HuH-7.5 (cell line): Measurements from ENCODE around the gene FAM98B.

ENCODE experiments used
- DNase-seq: peaks from one replicate; pipeline ENCODE4 v3.0.0; 2011; ENCODE audit warnings: low spot score

The FAM98B gene

GRCh38 chr15:38508647-38509046, 54.7 kb downstream of the FAM98B start:
- DNase-seq: no peak

GRCh38 chr15:38509152-38509551, 55.2 kb downstream of the FAM98B start:
- no peak for DNase-seq

DNA sequence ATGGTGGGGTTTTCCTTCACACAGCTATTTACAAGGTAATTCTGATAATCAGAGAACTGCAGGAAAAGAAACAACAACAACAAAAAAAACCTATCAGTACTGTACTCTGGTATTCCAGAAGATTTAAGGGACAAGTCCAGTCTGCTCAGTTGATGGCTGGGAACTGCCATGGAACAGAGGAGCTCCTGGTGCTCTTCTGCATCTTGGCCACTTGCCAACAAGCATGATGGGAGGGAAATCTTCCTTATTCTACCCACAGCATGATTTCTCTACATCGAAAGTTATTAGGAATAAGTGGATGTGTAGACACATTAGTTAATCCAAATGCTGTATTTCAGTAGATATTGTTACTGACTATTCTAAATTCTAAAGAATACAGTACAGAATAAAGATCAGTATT, 59.0 kb downstream of the FAM98B start:
- no peak for DNase-seq

- DNase-seq: no peak
Observed at GRCh38 chr15:38514601-38515000, 60.7 kb downstream of the FAM98B start.

- no peak for DNase-seq
Observed at GRCh38 chr15:38516626-38517025, 62.7 kb downstream of the FAM98B start.

DNA sequence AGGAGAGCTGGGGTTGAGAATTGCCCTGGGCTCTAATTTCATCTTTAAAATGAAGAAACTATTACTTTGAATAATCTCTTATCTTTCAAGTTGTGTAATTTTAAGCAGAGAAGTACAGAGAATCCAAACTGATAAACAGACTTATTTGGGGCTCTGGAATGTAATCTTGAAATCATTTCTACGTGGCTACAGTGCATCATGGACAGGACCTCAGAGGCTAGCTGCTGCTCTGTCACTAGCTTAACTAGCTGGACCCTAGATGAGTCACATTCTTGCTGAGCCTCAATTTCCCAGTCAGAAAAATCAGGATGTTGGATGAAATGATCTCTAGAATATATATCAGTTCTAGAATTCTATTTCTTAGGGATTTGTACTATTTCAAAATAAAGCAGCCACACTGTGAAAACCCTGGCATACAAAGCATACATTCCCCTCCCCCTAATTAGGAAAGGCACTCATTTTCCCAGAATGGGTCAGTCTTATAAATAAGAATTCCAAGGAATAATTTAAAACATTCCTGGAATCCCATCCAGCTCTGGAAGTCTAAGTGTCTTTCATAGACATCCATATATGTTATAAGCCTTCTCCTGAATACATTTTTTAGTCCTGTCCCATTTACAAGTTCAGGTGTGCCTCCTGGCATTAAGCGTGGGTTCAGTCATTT, 63.5 kb downstream of the FAM98B start:
- DNase-seq: no peak

GRCh38 chr15:38518084-38518483, 64.2 kb downstream of the FAM98B start:
- no peak for DNase-seq

GRCh38 chr15:38520035-38520434, 66.1 kb downstream of the FAM98B start:
- no peak for DNase-seq

- DNase-seq: no peak
Observed at GRCh38 chr15:38521316-38521715, 67.4 kb downstream of the FAM98B start.

DNA sequence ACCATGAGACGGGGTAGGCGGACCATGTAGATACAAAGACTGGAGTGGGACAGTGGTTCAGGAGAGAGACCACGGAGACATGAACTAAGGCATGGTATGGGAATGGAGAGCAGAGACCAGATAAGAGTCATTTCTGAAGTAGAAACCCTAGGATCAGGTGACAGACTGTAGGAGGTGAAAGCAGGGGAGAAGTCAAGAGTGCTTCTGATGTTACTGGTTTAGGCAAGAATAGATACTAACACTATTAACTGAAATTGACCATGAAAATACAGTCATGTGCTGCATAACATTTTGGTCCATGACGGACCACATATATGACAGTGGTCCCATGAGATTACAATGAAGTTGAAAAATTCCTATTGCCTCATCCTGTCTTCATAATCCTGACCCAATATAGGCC, 69.0 kb downstream of the FAM98B start:
- DNase-seq: no peak

DNA sequence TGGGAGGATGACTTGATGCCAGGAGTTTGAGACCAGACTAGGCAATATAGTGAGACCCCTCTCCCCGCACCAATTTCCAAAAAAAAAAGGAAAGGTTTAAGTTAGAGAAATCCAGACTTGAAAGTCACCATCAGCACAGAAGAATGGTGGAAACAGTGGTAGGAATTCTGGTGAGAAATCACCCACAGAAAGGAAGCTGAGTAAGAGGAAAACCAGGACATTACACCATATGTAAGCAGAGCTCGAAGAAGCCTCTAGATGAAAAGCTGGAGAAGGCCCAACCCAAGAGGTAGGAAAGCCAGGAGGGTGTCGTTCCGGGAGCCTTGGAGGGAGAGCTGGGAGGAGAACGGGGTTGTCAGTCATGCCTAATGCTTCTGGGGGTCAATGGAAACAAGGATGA, 70.2 kb downstream of the FAM98B start:
- no peak for DNase-seq

DNA sequence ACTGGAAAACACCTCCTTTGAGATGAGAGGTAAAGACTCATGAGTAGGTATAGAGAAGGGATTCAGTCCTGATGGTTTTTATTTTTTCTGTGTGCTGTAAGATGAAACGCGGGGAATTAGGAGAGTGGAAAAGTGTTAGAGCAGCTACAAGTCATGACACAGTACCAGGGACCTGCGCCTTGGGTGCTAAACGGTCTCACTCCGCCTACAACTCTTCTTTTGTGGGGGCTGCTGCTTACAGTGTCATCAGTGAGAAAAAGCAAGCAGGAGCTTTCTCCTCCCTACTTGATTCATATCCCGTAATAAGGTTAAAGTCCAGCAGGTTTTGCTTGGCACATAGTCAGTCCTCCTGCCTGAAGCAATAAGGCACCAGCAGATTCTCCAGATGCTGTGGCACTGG, 71.6 kb downstream of the FAM98B start:
- DNase-seq: no peak

DNA sequence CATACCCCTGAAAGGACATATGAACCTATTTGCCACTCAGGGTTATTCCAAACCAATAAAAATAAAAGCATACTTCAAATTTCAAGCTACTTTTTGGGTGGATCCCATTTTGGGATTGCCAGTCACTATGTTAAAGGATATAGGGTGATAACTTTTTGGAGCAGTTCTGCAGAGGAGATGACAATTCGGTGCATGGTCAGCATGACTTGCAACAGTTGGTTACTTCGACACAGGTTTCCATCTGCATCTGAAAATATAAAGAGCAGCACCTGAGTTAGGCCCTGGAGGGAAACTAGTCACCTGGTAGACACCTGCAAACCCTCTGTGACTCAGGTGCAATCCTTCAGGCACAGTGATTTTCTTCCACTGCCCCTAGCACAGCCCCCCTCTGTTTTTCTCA, 72.2 kb downstream of the FAM98B start:
- DNase-seq: no peak

GRCh38 chr15:38528294-38528693, 74.4 kb downstream of the FAM98B start:
- DNase-seq: no peak

DNA sequence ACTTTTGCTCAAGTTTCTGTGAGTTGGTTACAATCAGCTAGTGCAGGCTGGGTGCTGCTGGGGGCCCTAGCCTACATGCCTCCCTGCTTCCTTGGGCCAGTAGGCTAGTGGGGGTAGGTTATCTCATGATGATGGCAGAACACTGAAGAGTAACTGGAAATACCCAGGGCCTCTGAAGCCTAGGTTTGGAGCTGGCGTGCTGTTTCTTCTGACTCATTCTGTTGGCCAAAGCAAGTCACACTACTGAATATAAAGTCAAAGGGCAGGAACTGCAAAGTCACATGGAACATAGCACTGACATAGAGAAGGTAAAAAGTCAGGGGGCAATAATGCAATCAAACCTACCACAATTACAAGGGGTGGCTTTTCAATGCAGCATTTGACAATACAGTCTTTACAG, 76.2 kb downstream of the FAM98B start:
- no peak for DNase-seq

DNA sequence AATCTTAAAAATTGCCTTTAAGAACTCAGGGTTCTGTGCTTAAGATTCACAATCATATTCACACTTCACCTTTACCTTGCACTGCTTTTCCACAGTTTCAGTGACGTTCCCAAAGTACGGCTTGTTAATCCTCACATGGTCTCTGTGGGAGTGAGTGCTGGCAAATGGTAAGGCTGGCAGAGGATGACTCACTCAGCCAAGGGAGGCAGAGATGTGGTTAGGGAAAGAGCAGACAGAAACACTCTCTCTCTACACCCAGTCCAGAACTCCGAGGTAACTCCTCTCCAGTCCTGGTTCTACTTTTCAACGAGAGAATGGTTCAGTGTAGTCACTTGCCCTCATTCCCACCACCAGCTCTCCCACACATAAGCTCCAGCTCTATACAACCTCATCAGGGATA, 77.6 kb downstream of the FAM98B start:
- no peak for DNase-seq

DNA sequence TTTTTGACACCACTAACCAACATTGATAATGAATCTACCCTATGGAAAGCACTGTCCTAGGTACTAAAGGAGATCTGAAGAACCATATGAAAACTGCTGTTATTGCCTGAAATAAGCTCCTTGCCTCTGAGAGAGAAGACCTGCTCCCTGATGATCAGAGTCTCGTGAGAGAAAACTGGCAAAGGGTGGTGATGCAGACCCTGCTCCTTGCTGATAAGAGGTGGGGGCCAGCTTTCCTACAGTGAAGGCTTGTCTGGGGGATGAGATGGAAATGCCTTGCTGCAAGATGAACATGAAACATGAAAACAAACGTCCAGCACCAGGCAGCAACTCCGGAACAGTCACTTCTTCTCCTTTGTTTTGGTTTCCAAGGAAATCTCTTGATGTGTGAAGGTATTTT, 78.8 kb downstream of the FAM98B start:
- DNase-seq: no peak

GRCh38 chr15:38533416-38533915, 79.5 kb downstream of the FAM98B start:
- DNase-seq: no peak

DNA sequence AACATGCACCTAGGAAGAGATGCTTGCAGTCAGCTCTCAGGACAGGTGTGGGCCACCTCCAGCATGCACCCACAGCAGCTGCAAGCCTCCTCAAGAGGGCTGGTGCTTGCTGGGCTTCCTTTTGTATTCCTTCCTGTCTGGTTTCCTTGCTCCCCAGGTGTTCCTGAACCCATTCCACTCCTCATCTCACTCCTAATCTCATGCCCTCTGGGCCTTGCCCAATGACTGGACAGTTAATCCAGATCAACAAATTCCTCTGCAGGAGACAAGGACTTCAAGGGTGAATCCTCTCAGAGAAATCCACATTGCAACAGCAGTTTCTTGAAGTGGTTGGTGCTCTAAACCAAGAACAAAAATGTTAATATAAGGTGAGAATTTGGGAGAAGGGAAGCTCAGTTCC, 80.0 kb downstream of the FAM98B start:
- DNase-seq: no peak

DNA sequence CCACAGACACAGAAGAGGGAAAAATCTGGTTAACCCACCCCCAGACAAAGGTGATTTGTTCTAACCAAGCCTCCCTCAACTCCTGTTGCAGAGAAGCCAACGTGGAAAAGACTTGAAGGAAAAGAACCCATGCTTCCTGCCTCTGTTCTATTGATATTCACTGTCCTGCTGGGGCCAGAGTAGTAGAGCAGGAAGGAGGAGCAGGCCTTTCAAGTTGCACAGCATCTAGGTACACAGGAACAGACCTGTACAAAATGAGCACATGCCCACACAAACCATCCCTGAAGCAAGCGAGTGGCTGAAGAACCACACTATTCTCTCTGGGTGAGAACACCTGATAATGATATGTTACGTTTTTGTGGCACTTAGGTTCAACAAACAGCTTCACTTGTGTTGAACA, 80.8 kb downstream of the FAM98B start:
- no peak for DNase-seq

- DNase-seq: no peak
Observed at GRCh38 chr15:38535491-38536200, 81.7 kb downstream of the FAM98B start.

- DNase-seq: no peak
Observed at GRCh38 chr15:38536201-38536676, 82.3 kb downstream of the FAM98B start.
